ENCODE results near the gene ACOD1.

GRCh38 chr13:76955661-76956060 lies 7.3 kb downstream of the ACOD1 start:
- no peak for TF ChIP-seq EZH2 (IDR thresholded peaks at IDR 0.05; ENCODE audit: low read depth)
- TF ChIP-seq CTCF (conservative IDR thresholded peaks at IDR 0.05), result no peak

Data from PC-9 (cell line).